Measurements from ENCODE around the gene GAL3ST2. TPM values are rescaled to one million over a fixed set of nuclear protein-coding genes. Genes with fewer than 3 reads are reported as not detected.
"Not testable (repeated sequence)": the region's sequence is repeated elsewhere in the genome, so short reads cannot be mapped to it uniquely, and the experiment has no call there.

Gene GAL3ST2
- total and polyA plus RNA-seq, 3 donors from 2014 or later, result 0.54 to 4.3 (median 2.8) TPM

DNA sequence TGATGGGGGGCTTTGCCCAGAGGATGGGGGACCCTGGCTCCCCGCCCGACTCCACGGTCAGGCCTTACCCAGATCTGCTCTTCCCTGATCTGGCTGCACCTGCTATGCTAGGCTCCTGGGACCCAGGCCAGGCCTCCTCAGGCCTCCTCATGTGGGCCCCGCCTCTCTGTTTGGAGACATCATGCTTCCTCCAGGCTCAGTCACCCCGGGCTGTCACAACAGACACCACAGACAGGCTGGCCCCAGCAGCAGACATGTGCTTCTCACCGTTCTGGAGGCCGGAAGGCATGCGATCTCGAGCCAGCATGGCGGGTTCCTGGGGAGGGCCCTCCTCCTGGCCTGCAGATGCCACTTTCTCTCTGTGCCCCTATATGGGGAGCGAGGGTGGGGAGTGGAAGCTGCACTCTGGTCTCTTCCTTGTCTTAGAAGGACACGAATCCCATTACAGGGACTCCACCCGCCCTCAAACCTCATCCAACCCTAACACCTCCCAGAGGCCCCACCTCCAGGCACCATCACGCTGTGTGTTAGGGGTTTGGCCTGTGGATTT is 21.5 kb downstream of the GAL3ST2 start:
- no peak for DNase-seq
- intact Hi-C loops (cut with DNase I; ENCODE audit: low total_unique reads), result no loop called here
- TF ChIP-seq POLR2A (IDR thresholded peaks at IDR 0.05) (no peak), CTCF (IDR thresholded peaks at IDR 0.05) (no peak)

GRCh38 chr2:241798631-241799521 is 22.3 kb downstream of the GAL3ST2 start:
- no peak for DNase-seq
- H3K36me3 ChIP-seq (ENCODE audit: low read depth, missing control alignments), result no peaks in the 10 kb centered on the region
- WGBS, 2 donors, result 89 to 91% methylated on average over 12 to 21 of the region's 21 CpGs
- no peaks in the 10 kb centered on the region for H3K27me3 ChIP-seq
- intact Hi-C loops (cut with DNase I; ENCODE audit: low total_unique reads), result no loop called here
- H3K27ac ChIP-seq, result no peak overlapping the region
- H3K9me3 ChIP-seq, result no peaks in the 10 kb centered on the region
- H3K4me1 ChIP-seq, result peaks cover 10% of the 10 kb centered on the region
- no peak for TF ChIP-seq CTCF (IDR thresholded peaks at IDR 0.05)
- no peak for TF ChIP-seq POLR2A (IDR thresholded peaks at IDR 0.05)
- no peak overlapping the region for H3K4me3 ChIP-seq

More for the DNA sequence above, 21.5 kb downstream of the GAL3ST2 start:
- H3K9me3 ChIP-seq, result no peaks in the 10 kb centered on the region
- H3K36me3 ChIP-seq (ENCODE audit: low read depth, missing control alignments), result no peaks in the 10 kb centered on the region
- H3K4me1 ChIP-seq, result peaks cover 6% of the 10 kb centered on the region
- no peak overlapping the region for H3K27ac ChIP-seq
- H3K4me3 ChIP-seq, result no peak overlapping the region
- WGBS, 2 donors, result 94 to 95% methylated on average over 4 to 14 of the region's 14 CpGs
- no peaks in the 10 kb centered on the region for H3K27me3 ChIP-seq

DNA sequence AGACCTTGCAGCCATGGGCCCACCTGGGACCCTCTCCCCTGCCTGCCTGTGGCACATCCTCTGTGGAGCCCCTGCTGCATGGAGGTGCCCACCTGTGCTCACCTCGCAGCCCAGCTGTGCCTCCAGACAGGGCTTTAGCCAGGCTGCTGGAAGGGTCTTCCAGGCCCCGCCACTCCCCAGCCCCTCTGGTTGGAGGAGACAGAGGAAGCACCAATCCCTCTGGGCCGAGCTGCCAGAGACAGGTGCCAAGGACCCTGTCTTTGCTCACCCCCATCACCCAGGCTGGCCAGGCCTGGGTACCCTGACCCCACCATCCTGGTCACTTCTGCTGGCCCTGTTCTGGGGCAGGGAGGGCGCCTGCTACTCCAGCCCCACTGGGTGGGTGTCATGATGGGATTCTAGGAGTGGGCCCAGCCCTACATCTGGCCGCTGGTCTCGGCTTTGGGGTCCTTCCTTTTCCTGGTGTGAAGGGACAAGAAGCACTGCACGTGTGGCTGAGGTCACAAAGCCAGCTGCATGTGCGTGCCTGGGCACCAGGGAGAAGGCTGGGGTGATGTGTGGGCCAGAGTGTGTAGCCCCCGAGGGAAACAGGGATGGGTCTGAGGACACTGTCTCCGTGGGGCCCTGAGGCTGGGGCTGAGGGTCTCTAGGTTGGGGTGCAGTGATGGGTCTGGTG is 23.0 kb downstream of the GAL3ST2 start:
- Histone ChIP-seq H3K27ac (no peak overlapping the region), H3K4me1 (peaks cover 18% of the 10 kb centered on the region), H3K27me3 (no peaks in the 10 kb centered on the region), H3K4me3 (no peak overlapping the region), H3K9me3 (no peaks in the 10 kb centered on the region), H3K36me3 (ENCODE audit: low read depth, missing control alignments) (no peaks in the 10 kb centered on the region)
- TF ChIP-seq POLR2A (IDR thresholded peaks at IDR 0.05) (no peak), CTCF (IDR thresholded peaks at IDR 0.05) (no peak)
- intact Hi-C loops (cut with DNase I; ENCODE audit: low total_unique reads), result no loop called here
- 88 to 96% methylated on average over 3 to 9 of the region's 10 CpGs for whole genome bisulfite sequencing, 2 donors
- no peak for DNase-seq

DNA sequence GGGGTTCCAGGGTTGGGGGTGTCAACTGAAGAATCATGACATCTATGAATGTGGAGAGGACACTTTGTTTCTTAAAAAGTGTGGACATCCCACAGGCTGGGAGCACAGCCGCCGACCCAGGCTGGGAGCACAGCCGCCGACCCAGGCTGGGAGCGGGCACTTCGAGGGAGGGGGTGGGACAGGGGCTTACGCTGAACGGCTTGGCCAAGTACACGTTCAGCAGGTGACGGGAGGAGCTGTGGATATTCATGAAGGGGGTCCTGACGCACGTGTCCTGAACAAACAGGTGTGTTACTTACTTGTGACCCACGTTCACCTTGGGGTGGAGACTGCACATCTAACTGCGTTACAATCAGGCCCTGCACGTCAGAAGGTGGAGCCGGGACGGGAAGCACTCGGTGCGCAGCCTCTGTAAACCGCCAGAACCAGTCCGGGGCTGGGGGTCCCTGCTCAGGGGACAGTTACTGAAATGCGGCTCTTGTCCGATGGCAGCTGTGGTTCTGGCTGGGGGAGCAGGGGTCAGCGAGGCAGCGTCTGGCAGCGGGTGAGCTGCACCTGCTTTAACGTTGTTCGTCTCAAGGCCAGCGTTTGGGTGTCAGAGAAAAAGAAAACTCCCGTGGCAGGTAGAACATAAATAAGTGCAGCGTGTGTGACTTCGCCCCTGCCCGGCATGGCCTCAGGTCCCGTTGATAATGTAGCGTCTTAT is 23.7 kb downstream of the GAL3ST2 start:
- H3K27me3 ChIP-seq; intact Hi-C loops (cut with DNase I; ENCODE audit: low total_unique reads): not testable (repeated sequence)
- 80 to 83% methylated on average over 31 to 35 of the region's 35 CpGs for WGBS, 2 donors

More for the DNA sequence above, 23.7 kb downstream of the GAL3ST2 start:
- H3K9me3 ChIP-seq; H3K27ac ChIP-seq; H3K4me3 ChIP-seq; H3K36me3 ChIP-seq (ENCODE audit: low read depth, missing control alignments); DNase-seq: not testable (repeated sequence)
- peaks cover 21% of the 10 kb centered on the region for H3K4me1 ChIP-seq
